Nephron (organoid): ENCODE measurements around the gene H19.

Source experiments
- H3K27ac Mint-ChIP-seq, 3 experiments: 2 replicates each; pipeline ENCODE4 v1.8.0; 2020; ENCODE audit warnings: mixed read lengths in 3 of 3, mild to moderate bottlenecking in 2 of 3, moderate library complexity in 1 of 3
- H3K27me3 Mint-ChIP-seq: 2 replicates; pipeline ENCODE4 v1.8.0; 2021; ENCODE audit warnings: low read depth, mild to moderate bottlenecking, moderate library complexity, mixed read lengths
- H3K36me3 Mint-ChIP-seq: 2 replicates; pipeline ENCODE4 v1.8.0; 2020; ENCODE audit warnings: low read depth, mixed read lengths
- H3K4me1 Mint-ChIP-seq: 2 replicates; pipeline ENCODE4 v1.8.0; 2020; ENCODE audit warnings: mixed read lengths
- H3K4me3 Mint-ChIP-seq, 3 experiments: 2 replicates each; pipeline ENCODE4 v1.8.0; 2020; ENCODE audit warnings: mild to moderate bottlenecking in 3 of 3, mixed read lengths in 3 of 3, moderate library complexity in 2 of 3
- H3K9me3 Mint-ChIP-seq: 2 replicates; pipeline ENCODE4 v1.8.0; 2020; ENCODE audit warnings: mixed read lengths
- CTCF ChIP-seq, 3 experiments: fragments of 200-600 bp; sonication (generic); IDR thresholded peaks; one replicate each; pipeline ENCODE4 v1.5.0; 2021; ENCODE audit warnings: antibody characterized with exemption in 3 of 3; ENCODE audit not compliant: unreplicated experiment in 3 of 3

H19 gene

DNA sequence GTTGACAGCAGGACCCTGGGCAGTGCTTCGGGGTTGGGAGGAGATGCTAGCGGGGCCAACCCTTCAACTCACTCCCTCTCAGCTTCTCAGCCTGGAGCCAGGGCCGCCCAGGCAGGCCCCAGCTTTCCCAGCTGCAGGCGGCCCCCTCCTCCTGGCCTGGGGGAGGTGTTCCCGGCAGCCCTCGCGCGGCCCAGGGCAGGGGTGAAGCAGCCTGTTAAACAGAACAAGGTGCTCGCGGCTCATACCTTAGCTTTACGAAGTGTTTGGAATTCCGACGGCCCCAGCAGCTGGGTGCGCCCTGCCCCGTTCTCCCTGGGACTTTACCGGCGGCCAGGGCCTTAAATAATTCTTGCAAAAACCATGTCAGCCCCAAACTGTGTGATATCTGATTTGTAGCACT lies 33.3 kb downstream of the H19 start:
- TF ChIP-seq CTCF (IDR thresholded peaks at IDR 0.05; ENCODE audit: unreplicated experiment in 3 of 3) = no peak
- H3K4me1 Mint-ChIP-seq = no peaks in the 10 kb centered on the region
- no peaks in the 10 kb centered on the region for H3K27me3 Mint-ChIP-seq
- H3K4me3 Mint-ChIP-seq = no peak overlapping the region
- H3K9me3 Mint-ChIP-seq = no peaks in the 10 kb centered on the region
- H3K27ac Mint-ChIP-seq = no peak overlapping the region
- H3K36me3 Mint-ChIP-seq = no peaks in the 10 kb centered on the region

GRCh38 chr11:1963864-1964263 lies 33.8 kb downstream of the H19 start:
- no peak for TF ChIP-seq CTCF (IDR thresholded peaks at IDR 0.05; ENCODE audit: unreplicated experiment in 3 of 3)
- Mint-ChIP-seq H3K27ac (no peak overlapping the region), H3K27me3 (no peaks in the 10 kb centered on the region), H3K4me1 (no peaks in the 10 kb centered on the region), H3K9me3 (no peaks in the 10 kb centered on the region), H3K4me3 (no peak overlapping the region), H3K36me3 (no peaks in the 10 kb centered on the region)

DNA sequence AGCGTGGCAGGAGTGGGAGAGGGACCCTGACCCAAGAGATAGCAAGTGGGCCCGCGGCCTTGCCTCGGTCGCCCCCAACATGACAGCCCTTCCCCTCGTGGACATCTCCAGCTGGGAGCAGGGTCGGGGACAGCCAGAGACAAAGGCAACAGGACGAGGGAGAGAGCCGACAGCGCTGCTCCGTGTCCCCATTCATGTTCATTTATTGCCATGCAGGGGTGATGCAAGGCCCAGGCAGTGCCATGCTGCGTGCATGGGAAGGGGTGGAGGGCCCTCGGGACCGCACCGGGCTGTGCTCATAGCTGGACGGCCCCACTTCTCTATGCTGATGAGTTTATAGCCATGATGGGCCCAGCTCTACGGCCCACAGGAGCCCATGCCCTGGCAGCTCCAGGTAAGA lies 37.9 kb downstream of the H19 start:
- TF ChIP-seq CTCF (IDR thresholded peaks at IDR 0.05; ENCODE audit: unreplicated experiment in 3 of 3) = no peak
- Mint-ChIP-seq H3K4me1 (no peaks in the 10 kb centered on the region), H3K4me3 (no peak overlapping the region), H3K27ac (no peak overlapping the region), H3K27me3 (no peaks in the 10 kb centered on the region), H3K9me3 (no peaks in the 10 kb centered on the region), H3K36me3 (no peaks in the 10 kb centered on the region)

DNA sequence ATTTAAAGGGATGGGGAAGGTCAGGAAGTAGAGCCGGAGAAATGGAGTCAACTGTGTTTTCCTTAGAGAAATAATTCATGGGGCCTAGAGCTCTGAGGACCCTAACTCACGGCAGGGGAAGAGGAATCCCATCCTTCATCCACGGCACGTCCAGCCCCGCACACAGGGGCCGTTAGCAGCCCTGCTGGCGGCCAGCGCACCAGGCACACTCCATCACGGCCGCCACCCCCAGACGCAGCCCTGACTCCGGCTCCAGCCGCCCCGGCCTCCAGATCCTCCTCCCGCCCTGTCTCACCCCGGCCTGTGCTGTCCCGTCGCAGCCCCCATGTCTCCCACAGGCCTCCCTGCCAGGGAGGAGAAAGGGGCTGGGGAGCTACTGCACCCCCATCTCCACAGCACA lies 39.3 kb downstream of the H19 start:
- no peak for TF ChIP-seq CTCF (IDR thresholded peaks at IDR 0.05; ENCODE audit: unreplicated experiment in 3 of 3)
- Mint-ChIP-seq H3K36me3 (no peaks in the 10 kb centered on the region), H3K27ac (no peak overlapping the region), H3K4me3 (no peak overlapping the region), H3K9me3 (no peaks in the 10 kb centered on the region), H3K27me3 (no peaks in the 10 kb centered on the region), H3K4me1 (no peaks in the 10 kb centered on the region)

DNA sequence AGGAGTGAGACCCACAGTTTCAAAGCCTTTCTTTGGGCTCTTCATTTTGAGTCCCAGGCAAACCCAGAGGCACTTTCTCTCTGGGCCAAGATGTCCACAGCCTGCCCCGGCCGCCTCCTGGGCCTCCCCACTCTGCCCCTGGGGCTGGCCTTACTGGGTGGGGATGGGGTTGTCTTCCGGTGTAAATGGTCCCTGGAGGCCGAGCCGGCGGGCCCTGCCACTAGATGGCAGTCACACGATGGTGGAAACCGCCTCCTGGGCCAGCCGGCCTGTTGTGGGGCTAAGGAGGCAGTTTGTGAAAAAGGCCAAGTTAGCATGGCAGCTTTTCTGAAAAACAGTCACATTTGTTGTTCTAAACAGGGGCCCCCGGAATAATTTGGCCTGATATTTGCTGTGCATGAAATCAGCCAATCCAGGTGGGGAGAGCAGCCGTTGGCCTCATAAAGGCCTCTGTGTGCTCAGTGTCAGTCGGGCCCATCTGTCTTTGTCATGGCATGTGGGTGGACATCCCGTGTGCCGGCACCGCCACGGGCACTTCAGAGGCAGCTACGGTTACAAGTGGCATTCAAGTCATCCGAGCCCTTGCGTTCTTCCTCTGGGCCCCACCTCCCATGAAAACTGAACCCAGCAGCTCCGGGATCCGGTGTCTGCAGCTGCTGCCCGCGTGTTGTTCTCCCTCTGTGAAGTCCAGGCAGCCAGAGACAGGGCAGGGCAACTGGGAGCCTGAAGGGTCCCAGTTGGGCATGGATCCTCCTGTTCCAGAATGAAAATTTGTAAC lies 44.0 kb downstream of the H19 start:
- Mint-ChIP-seq H3K36me3 (no peaks in the 10 kb centered on the region), H3K9me3 (no peaks in the 10 kb centered on the region), H3K27me3 (no peaks in the 10 kb centered on the region), H3K4me3 (no peak overlapping the region), H3K27ac (no peak overlapping the region), H3K4me1 (no peaks in the 10 kb centered on the region)
- TF ChIP-seq CTCF (IDR thresholded peaks at IDR 0.05; ENCODE audit: unreplicated experiment in 3 of 3) = no peak

DNA sequence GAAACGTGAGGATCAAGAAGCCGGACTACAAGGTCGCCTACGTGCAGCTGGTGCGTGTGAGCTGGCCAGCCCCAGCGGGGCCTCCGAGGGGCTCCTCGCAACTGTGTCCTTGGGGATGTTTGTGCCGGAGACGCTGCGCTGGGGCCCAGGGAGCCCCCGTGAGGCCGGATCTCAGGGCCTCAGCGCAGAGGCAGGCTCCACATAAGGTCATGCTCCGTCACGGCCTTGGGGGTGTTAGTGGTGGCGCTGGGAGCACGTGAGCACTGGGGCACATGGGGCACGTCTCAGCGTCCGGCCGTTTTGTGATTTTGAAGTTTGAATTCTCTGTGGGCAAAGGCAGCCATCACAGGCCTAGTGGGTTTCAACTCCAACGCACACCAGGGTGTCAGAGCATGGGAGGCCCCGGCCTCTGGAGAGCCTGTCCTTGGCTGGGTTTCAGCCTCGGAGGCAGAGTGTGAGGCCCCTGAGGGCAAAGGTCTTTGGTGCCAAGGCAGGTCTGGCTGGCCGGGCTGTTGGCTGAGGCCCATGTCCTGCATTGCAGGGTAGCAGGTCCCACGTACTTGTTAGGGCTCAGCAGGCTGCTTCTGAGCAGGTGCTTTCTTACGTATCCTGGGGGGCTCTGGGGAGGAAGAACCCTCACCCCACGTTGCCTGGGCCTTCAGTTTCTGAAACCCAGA lies 44.7 kb downstream of the H19 start:
- Mint-ChIP-seq H3K27ac (no peak overlapping the region), H3K4me1 (no peaks in the 10 kb centered on the region), H3K36me3 (no peaks in the 10 kb centered on the region), H3K4me3 (no peak overlapping the region), H3K27me3 (no peaks in the 10 kb centered on the region), H3K9me3 (no peaks in the 10 kb centered on the region)
- no peak for TF ChIP-seq CTCF (IDR thresholded peaks at IDR 0.05; ENCODE audit: unreplicated experiment in 3 of 3)
